GM23338 (cell line): ENCODE data around the gene G6PD. TPM values are rescaled to one million over a fixed set of nuclear protein-coding genes. Genes with fewer than 3 reads are reported as not detected.

Experiments
- ATAC-seq: fragments of 200-7000 bp; cut with Tn5 transposase; 3 replicates; pipeline ENCODE4 v1.9.1; 2020
- DNase-seq: peaks from one replicate; pipeline ENCODE4 v3.0.0-alpha.2; 2015; ENCODE audit warnings: low spot score
- H2AFZ ChIP-seq: fragments of 200-600 bp; sonication (generic); 2 replicates; pipeline ENCODE4 v1.8.0; 2016; ENCODE audit warnings: antibody characterized with exemption, mild to moderate bottlenecking, moderate library complexity
- H3F3A ChIP-seq: fragments of 200-600 bp; sonication (generic); replicated peaks from 2 replicates; pipeline ENCODE4 v1.8.0; 2017; ENCODE audit warnings: antibody characterized with exemption, mixed run types, low read depth
- H3K27ac ChIP-seq: fragments of 200-600 bp; sonication (generic); 2 replicates; pipeline ENCODE4 v1.6.1; 2016; ENCODE audit warnings: low read depth
- H3K27me3 ChIP-seq: fragments of 200-600 bp; sonication (generic); 2 replicates; pipeline ENCODE4 v1.8.0; 2016; ENCODE audit warnings: mild to moderate bottlenecking, mixed run types, moderate library complexity; ENCODE audit not compliant: insufficient read depth
- H3K36me3 ChIP-seq: fragments of 200-600 bp; sonication (generic); 2 replicates; pipeline ENCODE4 v1.8.0; 2016; ENCODE audit warnings: mild to moderate bottlenecking; ENCODE audit not compliant: insufficient read depth
- H3K4me1 ChIP-seq: fragments of 200-600 bp; sonication (generic); 2 replicates; pipeline ENCODE4 v1.8.0; 2016; ENCODE audit warnings: mild to moderate bottlenecking, moderate library complexity; ENCODE audit not compliant: insufficient read depth
- H3K4me2 ChIP-seq: fragments of 200-600 bp; sonication (generic); 2 replicates; pipeline ENCODE4 v1.7.1; 2017; ENCODE audit warnings: mixed run types
- H3K4me3 ChIP-seq: fragments of 200-600 bp; sonication (generic); 2 replicates; pipeline ENCODE4 v1.6.1; 2016; ENCODE audit warnings: mixed run types
- H3K79me2 ChIP-seq: fragments of 200-600 bp; sonication (generic); replicated peaks from 2 replicates; pipeline ENCODE4 v1.8.0; 2017; ENCODE audit warnings: mild to moderate bottlenecking; ENCODE audit not compliant: insufficient read depth
- H3K9me2 ChIP-seq: fragments of 200-600 bp; sonication (generic); 2 replicates; pipeline ENCODE4 v1.8.0; 2017; ENCODE audit not compliant: insufficient read depth
- H4K20me1 ChIP-seq: fragments of 200-600 bp; sonication (generic); replicated peaks from 2 replicates; pipeline ENCODE4 v1.8.0; 2017; ENCODE audit warnings: mild to moderate bottlenecking; ENCODE audit not compliant: insufficient read depth
- H3K27ac Mint-ChIP-seq: 2 replicates; pipeline ENCODE4 v1.8.0; 2020; ENCODE audit warnings: inconsistent platforms, mild to moderate bottlenecking, moderate library complexity, mixed read lengths
- H3K27me3 Mint-ChIP-seq: 3 replicates; pipeline ENCODE4 v1.8.0; 2022; ENCODE audit warnings: low read depth, mild to moderate bottlenecking, moderate library complexity, mixed read lengths, inconsistent platforms; ENCODE audit not compliant: insufficient read depth, poor library complexity
- H3K36me3 Mint-ChIP-seq: 3 replicates; pipeline ENCODE4 v1.8.0; 2021; ENCODE audit warnings: low read depth, mild to moderate bottlenecking, inconsistent platforms, moderate library complexity, mixed read lengths
- H3K4me1 Mint-ChIP-seq: 3 replicates; pipeline ENCODE4 v1.8.0; 2020; ENCODE audit warnings: mild to moderate bottlenecking, inconsistent platforms, mixed read lengths
- H3K4me3 Mint-ChIP-seq: 3 replicates; pipeline ENCODE4 v1.8.0; 2021; ENCODE audit warnings: moderate library complexity, mild to moderate bottlenecking, inconsistent platforms, mixed read lengths
- H3K9me3 Mint-ChIP-seq: 3 replicates; pipeline ENCODE4 v1.8.0; 2020; ENCODE audit warnings: moderate library complexity, mild to moderate bottlenecking, inconsistent platforms, mixed read lengths
- CREB1 ChIP-seq: fragments of 250-450 bp; sonication (Bioruptor Pico); IDR thresholded peaks from 2 replicates; pipeline ENCODE4 v1.5.0; 2020; ENCODE audit warnings: low read depth, mild to moderate bottlenecking, moderate library complexity
- EZH2 ChIP-seq: fragments of 200-600 bp; sonication (generic); IDR thresholded peaks from one replicate; pipeline ENCODE4 v1.8.0; 2017; ENCODE audit warnings: antibody characterized with exemption, mild to moderate bottlenecking, low read depth; ENCODE audit not compliant: unreplicated experiment
- JUNB ChIP-seq: IDR thresholded peaks from one replicate; pipeline ENCODE4 v1.6.1; 2016; ENCODE audit warnings: antibody characterized with exemption; ENCODE audit not compliant: unreplicated experiment
- NANOG ChIP-seq: IDR thresholded peaks from 2 replicates; pipeline ENCODE4 v1.6.1; 2016; ENCODE audit warnings: antibody characterized with exemption, borderline replicate concordance
- POLR2AphosphoS5 ChIP-seq: IDR thresholded peaks from 2 replicates; pipeline ENCODE4 v1.6.1; 2016; ENCODE audit warnings: antibody characterized with exemption, low read depth
- STAT1 ChIP-seq: IDR thresholded peaks from one replicate; pipeline ENCODE4 v1.6.1; 2016; ENCODE audit warnings: antibody characterized with exemption; ENCODE audit not compliant: unreplicated experiment
- ZNF114 ChIP-seq: fragments of 250-450 bp; sonication (Bioruptor Pico); IDR thresholded peaks from 2 replicates; pipeline ENCODE4 v1.5.0; 2020; ENCODE audit warnings: mild to moderate bottlenecking, moderate library complexity
- ZNF331 ChIP-seq: fragments of 250-450 bp; sonication (Bioruptor Pico); IDR thresholded peaks from 2 replicates; pipeline ENCODE4 v1.5.0; 2020; ENCODE audit warnings: low read depth, mild to moderate bottlenecking, moderate library complexity
- polyA plus RNA-seq: library from polyadenylated mRNA; unstranded; fragments of >200 nt; fragmentation: Nextera tagmentation; extraction: Ambion mirVana; gene quantifications from 2 replicates; pipeline ENCODE4 v1.2.1, GENCODE V29; 2016
- total RNA-seq: library from RNA; depleted of rRNA; stranded (reverse); fragments of >200 nt; shearing (Covaris generic); gene quantifications from 2 replicates; pipeline ENCODE4 v1.2.3, GENCODE V29; 2014
- TF ChIP-seq, protein P1 (sequence below): IDR thresholded peaks from 2 replicates; pipeline ENCODE4 v1.6.1; 2016; ENCODE audit warnings: antibody characterized with exemption
- TF ChIP-seq, protein P2 (sequence below), 2 experiments: fragments of 200-600 bp in 1 of 2; sonication (generic) in 1 of 2; conservative IDR thresholded peaks; 2 replicates each; pipeline versions ENCODE4 v1.5.1 to v1.6.1; 2016 to 2017; ENCODE audit warnings: antibody characterized with exemption in 2 of 2, low read depth in 2 of 2, mild to moderate bottlenecking in 2 of 2, moderate library complexity in 1 of 2
- TF ChIP-seq, protein P3 (sequence below): IDR thresholded peaks from one replicate; pipeline ENCODE4 v1.6.1; 2018; ENCODE audit warnings: antibody characterized with exemption; ENCODE audit not compliant: unreplicated experiment

The G6PD gene
- total and polyA plus RNA-seq, 2 experiments from 2014 or later, result 14.4 to 66.7 TPM

DNA sequence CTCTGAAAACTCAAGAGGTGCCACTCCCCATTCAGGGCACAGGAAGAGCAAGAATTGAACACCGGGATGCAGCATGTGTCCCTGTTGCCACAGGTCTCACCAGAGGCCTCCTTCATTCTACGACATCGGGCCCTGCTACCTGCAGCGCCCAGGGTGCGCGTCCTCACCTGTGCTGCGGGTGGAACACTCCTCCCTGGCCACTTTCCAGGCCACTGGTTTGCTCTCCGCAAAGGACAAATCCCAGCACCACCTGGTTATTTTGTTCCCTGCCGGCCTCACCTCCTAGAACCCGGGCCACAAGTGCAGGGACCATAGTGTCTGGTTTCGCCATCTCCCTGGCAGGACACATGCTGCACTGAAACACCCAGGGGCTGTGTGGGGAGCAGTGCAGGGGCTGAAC is 16.4 kb downstream of the G6PD start (continued):
- TF ChIP-seq, protein P1, sequence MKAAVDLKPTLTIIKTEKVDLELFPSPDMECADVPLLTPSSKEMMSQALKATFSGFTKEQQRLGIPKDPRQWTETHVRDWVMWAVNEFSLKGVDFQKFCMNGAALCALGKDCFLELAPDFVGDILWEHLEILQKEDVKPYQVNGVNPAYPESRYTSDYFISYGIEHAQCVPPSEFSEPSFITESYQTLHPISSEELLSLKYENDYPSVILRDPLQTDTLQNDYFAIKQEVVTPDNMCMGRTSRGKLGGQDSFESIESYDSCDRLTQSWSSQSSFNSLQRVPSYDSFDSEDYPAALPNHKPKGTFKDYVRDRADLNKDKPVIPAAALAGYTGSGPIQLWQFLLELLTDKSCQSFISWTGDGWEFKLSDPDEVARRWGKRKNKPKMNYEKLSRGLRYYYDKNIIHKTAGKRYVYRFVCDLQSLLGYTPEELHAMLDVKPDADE, result no peak
- TF ChIP-seq POLR2AphosphoS5, result no peak
- no peak for TF ChIP-seq ZNF114 (CRISPR knock-in tag)
- no peak for TF ChIP-seq ZNF331
- TF ChIP-seq, protein P2, sequence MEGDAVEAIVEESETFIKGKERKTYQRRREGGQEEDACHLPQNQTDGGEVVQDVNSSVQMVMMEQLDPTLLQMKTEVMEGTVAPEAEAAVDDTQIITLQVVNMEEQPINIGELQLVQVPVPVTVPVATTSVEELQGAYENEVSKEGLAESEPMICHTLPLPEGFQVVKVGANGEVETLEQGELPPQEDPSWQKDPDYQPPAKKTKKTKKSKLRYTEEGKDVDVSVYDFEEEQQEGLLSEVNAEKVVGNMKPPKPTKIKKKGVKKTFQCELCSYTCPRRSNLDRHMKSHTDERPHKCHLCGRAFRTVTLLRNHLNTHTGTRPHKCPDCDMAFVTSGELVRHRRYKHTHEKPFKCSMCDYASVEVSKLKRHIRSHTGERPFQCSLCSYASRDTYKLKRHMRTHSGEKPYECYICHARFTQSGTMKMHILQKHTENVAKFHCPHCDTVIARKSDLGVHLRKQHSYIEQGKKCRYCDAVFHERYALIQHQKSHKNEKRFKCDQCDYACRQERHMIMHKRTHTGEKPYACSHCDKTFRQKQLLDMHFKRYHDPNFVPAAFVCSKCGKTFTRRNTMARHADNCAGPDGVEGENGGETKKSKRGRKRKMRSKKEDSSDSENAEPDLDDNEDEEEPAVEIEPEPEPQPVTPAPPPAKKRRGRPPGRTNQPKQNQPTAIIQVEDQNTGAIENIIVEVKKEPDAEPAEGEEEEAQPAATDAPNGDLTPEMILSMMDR (conservative IDR thresholded peaks at IDR 0.05; ENCODE audit: low read depth in 2 of 2), result no peak
- TF ChIP-seq, protein P3, sequence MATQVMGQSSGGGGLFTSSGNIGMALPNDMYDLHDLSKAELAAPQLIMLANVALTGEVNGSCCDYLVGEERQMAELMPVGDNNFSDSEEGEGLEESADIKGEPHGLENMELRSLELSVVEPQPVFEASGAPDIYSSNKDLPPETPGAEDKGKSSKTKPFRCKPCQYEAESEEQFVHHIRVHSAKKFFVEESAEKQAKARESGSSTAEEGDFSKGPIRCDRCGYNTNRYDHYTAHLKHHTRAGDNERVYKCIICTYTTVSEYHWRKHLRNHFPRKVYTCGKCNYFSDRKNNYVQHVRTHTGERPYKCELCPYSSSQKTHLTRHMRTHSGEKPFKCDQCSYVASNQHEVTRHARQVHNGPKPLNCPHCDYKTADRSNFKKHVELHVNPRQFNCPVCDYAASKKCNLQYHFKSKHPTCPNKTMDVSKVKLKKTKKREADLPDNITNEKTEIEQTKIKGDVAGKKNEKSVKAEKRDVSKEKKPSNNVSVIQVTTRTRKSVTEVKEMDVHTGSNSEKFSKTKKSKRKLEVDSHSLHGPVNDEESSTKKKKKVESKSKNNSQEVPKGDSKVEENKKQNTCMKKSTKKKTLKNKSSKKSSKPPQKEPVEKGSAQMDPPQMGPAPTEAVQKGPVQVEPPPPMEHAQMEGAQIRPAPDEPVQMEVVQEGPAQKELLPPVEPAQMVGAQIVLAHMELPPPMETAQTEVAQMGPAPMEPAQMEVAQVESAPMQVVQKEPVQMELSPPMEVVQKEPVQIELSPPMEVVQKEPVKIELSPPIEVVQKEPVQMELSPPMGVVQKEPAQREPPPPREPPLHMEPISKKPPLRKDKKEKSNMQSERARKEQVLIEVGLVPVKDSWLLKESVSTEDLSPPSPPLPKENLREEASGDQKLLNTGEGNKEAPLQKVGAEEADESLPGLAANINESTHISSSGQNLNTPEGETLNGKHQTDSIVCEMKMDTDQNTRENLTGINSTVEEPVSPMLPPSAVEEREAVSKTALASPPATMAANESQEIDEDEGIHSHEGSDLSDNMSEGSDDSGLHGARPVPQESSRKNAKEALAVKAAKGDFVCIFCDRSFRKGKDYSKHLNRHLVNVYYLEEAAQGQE, result no peak
- TF ChIP-seq JUNB, result no peak
- no peak for TF ChIP-seq STAT1
- no peak for TF ChIP-seq EZH2
- TF ChIP-seq NANOG, result no peak

DNA sequence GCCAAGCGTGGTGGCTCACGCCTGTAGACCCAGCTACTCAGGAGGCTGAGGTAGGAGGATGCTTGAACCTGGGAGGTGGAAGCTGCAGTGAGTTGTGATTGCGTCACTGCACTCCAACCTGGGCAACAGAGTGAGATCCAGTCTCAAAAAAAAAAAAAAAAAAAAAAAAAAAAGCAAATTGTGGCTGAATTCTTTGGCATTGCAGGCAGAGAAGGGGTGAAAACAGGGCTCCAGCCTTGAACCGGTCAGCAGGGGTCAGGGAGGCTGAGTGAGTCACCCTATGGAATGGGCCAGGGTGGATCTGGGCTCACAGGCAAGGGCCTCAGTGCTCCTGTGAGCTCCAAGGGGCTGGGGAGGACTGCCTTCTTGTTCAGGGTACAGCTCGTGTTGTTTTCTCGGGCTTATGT is 17.4 kb downstream of the G6PD start:
- Histone ChIP-seq H4K20me1 (no peaks in the 10 kb centered on the region), H3K27ac (no peak overlapping the region), H3K4me3 (no peak overlapping the region), H3F3A (no peaks in the 10 kb centered on the region), H3K79me2 (no peaks in the 10 kb centered on the region), H3K27me3 (peaks cover 20% of the 10 kb centered on the region), H3K4me1 (no peaks in the 10 kb centered on the region), H3K4me2 (no peak overlapping the region), H2AFZ (no peak overlapping the region), H3K9me2 (no peaks in the 10 kb centered on the region), H3K36me3 (no peaks in the 10 kb centered on the region; the same call in 1 of the 2 replicates)
- Mint-ChIP-seq H3K4me1 (peaks cover 3% of the 10 kb centered on the region), H3K27ac (no peak overlapping the region), H3K27me3 (peaks cover 29% of the 10 kb centered on the region), H3K36me3 (peaks cover 15% of the 10 kb centered on the region; the same call in 2 of the 3 replicates), H3K4me3 (no peak overlapping the region), H3K9me3 (0 out of 3 replicates have a peak, but pooled peaks cover 3% of the 10 kb centered on the region)
- no peak for DNase-seq
- ATAC-seq, result no peak
- TF ChIP-seq, protein P3, result no peak
- TF ChIP-seq, protein P1, result no peak
- TF ChIP-seq JUNB (no peak), CREB1 (CRISPR knock-in tag) (no peak), ZNF114 (CRISPR knock-in tag) (no peak), STAT1 (no peak), NANOG (no peak), EZH2 (no peak), ZNF331 (no peak)
